Heart left ventricle (tissue), 13 donors: ENCODE data around the gene CLRN3.

Experiments
- POLR2A ChIP-seq, 2 donors: fragments of 450-650 bp; IDR thresholded peaks; one replicate each; pipeline ENCODE4 v1.6.1; 2017; ENCODE audit warnings: antibody characterized with exemption in 2 of 2, mild to moderate bottlenecking in 2 of 2, moderate library complexity in 2 of 2
- TF ChIP-seq, protein P1 (sequence below), 12 donors: fragments of 200-600 bp; sonication (generic) in 4 of 12; IDR thresholded peaks; one replicate each; pipeline versions ENCODE4 v1.5.0 to v1.8.0; 2018 to 2022; ENCODE audit warnings: antibody characterized with exemption in 12 of 12, mild to moderate bottlenecking in 5 of 12
- donor health status: ischemic (EF 13 %, LVEDD 7.1; RV severe dilation, severe dysfunction).
- donor health status: DM: no; HTN: yes; CAD: no.
- donor health status: DM: no; HTN: no; CAD: no.
- donor health status: ischemic (EF 25% LVEDD 6.9; RV normal size, moderate dysfunction).
- donor health status: ischemic (EF 25% LVEDD 5.7; RV mildly dilated, moderate dysfunction).
- donor health status: ischemic (EF 35%, LVEDD 5.7; RV mildly dilated, moderate dysfunction).
- donor health status: nonischemic (EF 11% LVEDD 7.7; RV severe dilation, severe dysfunction).
- donor health status: DM: yes; HTN: yes; CAD: no.
- donor health status: PGD.
- donor health status: ischemic (EF 29% LVEDD 5.4; RV normal size, mild dysfunction).
- donor health status: nonischemic (EF 23%, LVEDD 6.1; RV moderate dilation, normal function).

DNA sequence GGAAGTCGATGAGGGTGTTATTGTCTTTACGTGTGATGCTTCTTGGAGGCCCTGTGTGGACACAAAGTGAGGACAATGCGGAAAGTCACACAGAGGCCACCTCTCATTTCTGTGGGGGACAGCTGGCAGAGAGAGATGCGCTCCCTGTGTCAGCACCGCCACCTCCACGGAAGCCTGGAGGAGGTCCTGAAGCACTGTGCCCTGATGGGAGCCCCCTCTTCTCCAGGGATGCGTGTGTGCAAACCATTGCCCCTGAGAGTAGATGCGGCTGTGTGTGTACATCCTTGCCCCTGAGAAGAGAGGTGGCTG lies 16.2 kb upstream of the CLRN3 start:
- no peak for TF ChIP-seq POLR2A (IDR thresholded peaks at IDR 0.05)
- TF ChIP-seq, protein P1, sequence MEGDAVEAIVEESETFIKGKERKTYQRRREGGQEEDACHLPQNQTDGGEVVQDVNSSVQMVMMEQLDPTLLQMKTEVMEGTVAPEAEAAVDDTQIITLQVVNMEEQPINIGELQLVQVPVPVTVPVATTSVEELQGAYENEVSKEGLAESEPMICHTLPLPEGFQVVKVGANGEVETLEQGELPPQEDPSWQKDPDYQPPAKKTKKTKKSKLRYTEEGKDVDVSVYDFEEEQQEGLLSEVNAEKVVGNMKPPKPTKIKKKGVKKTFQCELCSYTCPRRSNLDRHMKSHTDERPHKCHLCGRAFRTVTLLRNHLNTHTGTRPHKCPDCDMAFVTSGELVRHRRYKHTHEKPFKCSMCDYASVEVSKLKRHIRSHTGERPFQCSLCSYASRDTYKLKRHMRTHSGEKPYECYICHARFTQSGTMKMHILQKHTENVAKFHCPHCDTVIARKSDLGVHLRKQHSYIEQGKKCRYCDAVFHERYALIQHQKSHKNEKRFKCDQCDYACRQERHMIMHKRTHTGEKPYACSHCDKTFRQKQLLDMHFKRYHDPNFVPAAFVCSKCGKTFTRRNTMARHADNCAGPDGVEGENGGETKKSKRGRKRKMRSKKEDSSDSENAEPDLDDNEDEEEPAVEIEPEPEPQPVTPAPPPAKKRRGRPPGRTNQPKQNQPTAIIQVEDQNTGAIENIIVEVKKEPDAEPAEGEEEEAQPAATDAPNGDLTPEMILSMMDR (IDR thresholded peaks at IDR 0.05) = no peak
